NCI-H2029 (cell line): ENCODE data around the gene SLC66A2.

Experiments
- DNase-seq: peaks from one replicate; lab custom pipeline; 2025; lab: John Stamatoyannopoulos, UW

The SLC66A2 gene

DNA sequence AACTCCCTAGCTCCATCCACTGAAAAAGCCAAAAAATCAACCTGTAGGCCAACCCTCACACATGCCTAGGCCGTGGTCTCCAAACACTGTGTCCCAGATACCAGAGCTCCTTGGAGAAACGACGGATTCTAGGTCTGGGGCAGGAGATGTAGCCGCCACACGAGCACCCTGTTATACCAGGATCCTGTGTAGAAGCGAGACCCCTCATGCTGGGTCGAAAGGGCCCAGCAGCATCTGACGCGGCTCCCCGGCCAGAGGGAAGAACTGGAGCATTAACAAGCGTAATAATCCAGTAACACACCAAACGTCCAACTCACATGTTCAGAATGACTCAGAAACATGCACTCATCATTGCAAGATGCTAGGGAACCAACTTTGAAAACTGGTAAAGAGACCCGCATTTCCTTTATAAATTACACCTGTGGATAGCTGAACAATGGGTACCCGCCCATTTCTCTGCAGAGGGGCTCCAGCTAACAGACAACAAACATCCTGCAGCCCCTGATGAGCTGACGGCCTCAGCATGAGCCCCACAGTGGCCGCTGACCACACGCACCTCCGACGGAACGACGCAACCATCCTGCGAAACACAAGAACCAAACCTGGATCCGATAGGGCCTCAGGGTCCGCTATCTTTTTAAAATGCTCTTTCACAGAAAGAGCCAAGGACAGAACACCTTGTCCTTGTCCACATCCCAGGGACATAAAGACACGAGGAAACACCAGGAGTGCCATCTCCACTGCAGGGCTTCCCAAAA, 14.2 kb downstream of the SLC66A2 start:
- DNase-seq: no peak

DNA sequence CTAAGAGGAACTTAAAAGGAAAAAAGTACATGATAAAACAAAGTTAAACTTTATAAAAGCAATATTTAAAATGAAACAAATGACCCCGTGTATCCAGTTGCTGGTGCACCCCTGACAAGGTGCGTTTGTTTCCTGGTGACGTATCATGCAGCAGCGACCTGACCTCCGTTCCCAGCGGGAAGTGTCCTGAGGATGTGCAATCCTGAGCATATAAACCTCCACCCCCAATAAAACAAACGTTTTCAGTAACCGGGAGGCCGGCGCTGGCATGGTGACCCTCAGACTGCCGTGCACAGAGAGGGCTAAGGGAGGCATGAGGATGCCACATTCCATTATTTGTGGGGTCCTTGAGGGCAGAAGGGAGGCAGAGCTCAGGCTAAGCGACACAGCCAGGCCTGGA, 14.8 kb downstream of the SLC66A2 start:
- no peak for DNase-seq

DNA sequence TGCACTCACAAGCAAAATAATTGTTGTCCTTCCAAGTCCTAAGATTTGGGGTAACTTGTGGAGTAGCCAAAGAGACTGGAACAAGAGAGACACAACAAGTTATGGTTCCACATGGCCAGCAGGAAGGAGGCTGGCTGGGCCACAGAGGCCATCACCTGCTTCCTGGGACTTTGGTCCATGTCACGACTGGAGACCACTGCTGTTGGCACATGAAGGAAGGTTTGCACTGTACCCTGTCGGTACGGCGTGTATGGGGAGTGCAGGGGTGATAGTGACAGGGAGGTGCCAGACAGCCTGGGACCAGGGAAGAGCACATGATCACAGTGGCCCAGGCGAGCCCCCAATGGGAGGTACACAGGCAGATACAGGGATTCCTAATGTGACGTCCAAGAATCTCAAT, 15.5 kb downstream of the SLC66A2 start:
- no peak for DNase-seq

DNA sequence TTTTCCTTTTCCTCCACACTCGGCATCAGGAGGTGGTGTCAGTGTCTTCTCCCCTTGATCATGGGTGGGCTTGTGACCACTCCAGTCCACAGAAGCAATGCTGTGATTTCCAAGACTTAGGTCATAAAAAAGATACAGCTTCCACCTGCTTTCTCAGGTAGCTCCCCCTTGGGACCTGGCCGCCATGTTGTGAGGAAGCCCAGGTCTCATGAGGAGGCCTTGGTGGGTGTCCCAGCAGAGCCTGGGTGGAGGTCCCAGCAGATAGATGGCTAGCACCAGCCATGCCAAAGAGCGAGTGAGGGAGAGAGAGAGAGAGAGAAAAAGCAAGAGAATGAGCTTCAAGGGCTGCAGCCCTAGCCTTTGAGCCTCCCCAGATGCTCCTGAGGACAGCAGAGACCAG, 16.0 kb downstream of the SLC66A2 start:
- DNase-seq: no peak

DNA sequence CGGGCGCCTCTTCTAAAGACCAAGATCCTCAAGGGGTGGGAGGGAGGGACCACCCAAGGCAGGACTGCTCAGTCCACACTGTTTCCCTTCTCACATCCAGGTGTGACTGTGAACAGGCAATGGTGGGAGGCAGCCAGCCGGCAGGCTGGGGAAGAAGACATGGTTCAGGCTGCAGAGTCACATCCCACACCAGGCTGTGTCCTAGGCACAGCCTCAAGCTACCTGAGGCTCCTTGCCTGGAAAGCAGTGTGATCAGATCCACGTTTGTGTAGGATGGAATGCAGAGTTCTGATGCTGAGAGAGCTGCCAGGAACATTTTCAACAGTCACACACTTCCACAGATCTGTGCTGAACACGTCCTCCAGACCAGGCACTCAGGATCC, 16.4 kb downstream of the SLC66A2 start:
- no peak for DNase-seq

DNA sequence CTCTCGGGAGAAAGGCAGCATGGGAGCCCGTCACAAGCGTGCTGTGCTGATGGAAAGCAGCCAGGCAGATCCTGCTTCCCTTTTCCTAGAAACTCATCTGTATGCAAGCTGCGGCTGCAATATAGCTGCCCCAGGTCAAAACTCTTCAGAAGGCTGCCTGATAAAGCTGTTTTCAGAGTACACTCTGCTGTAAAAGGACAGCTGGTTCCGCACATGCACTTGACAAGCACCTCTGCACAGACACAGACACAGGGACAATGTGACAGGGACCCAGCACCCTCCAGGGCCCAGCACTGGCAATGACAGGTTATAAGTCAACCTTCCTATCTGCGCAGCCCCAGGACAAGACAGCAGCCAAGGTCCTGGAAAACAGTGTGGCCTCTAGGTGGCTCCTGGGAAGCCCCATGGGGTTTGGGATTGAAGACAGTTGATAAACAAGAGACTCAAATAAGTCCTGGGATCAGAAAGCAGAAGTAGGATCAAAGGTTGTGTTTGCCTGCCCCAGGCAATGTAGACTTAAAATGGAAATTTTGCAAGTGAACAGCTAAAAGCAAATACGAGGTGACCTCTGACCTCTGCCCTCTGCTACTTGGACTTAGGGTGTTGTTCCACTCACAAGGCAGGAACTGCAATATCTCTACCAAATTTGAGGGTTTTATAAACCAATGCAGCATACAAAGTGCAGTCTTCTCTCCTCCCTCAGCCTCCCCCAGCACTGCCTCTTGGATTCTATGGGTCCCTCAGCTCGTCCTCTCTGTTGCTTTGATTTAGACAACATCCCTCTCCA, 16.9 kb downstream of the SLC66A2 start:
- no peak for DNase-seq

DNA sequence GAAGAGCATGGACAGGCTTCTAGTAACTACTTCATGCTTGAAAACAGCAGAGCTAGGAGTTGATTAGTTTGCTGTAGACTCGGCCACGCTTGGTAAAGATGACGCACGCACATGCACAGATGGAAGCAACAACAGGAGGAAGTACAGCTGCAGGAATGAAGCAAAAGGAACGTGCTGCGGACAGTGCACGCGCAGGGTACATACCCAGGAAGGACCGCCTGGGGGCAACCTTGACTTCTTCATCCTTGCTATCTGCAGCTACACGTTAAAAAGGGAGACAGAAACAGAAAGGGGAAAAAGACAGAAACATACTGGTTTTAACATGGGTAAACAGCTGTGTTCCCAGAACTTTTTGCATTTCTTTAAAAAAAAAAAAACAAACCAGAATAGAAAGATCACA, 17.7 kb downstream of the SLC66A2 start:
- DNase-seq: no peak

DNA sequence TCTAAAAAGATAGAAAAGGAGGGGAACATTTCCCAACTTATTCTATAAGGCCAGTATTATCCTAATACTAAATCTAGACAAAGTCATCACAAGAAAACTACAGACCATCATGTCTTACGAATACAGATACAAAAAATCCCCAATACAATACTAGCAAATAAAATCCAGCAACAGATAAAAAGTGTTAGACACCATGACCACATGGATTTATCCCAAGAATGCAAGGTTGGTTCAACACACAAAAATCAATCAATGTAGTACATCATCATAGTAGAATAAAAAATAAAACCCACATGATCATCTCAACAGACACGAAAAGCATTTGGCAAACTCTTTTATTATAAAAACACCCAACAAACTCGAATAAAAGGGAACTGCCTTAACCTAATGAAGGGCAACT, 18.5 kb downstream of the SLC66A2 start:
- no peak for DNase-seq

DNA sequence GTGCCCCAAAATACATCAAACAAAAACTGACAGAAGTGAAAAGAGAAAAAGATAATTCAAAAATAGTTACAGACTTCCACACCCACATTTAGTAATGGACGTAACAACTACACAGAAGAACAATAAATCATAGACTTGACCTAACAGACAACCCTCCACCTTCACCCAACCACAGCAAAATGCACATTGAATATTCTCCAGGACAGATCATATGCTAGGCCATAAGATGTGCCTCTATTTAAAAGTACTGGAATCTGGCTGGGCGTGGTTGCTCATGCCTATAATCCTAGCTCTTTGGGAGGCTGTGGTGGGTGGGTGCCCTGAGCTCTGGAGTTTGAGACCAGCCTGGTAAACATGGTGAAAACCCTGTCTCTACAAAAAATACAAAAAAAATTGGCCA, 20.0 kb downstream of the SLC66A2 start:
- no peak for DNase-seq

DNA sequence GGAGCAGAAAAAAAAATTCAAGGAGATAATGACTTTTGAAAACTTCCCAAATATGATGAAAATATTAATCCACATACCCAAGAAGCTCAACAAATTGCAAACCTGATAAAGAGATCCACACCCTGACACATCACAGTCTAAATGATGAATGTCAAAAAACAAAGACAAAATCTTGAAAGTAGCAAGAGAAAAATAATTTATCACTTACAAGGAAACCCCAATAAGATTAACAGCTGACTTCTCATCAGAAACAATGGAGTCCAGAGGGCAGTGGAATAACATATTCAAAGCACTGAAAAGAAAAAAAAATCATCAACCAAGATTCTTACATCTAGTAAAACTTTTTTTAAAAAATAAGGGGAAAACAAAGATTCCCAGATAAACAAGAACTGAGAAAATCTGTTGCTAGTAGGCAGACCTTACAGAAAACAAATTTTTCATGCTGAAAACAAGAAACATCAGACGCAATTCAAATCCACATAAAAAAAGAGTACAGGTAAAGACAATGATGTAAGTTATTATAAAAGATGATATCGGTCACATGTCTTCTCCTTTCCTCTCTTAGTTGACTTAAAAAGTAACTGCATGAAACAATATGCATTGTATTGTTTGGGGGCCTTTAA, 21.3 kb downstream of the SLC66A2 start:
- no peak for DNase-seq

DNA sequence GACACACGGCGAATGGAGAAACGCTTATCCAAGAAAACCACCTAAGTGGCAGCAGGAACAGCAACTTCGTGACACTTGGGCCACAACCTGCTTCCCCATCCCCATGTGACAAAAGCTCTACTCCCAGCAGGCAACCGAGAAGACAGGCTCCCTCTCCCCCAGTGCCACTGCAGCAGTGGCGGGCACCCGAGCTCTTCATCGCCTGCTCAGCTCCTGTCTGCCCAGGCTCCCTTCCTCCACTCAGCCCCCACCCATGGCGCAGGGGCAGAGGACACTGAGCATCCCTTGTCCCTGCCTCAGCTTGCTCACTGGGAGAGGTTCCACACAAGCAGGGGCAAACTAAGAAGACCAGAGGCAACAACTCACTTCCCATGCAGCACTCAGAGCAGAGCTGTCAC, 22.9 kb downstream of the SLC66A2 start:
- no peak for DNase-seq

DNA sequence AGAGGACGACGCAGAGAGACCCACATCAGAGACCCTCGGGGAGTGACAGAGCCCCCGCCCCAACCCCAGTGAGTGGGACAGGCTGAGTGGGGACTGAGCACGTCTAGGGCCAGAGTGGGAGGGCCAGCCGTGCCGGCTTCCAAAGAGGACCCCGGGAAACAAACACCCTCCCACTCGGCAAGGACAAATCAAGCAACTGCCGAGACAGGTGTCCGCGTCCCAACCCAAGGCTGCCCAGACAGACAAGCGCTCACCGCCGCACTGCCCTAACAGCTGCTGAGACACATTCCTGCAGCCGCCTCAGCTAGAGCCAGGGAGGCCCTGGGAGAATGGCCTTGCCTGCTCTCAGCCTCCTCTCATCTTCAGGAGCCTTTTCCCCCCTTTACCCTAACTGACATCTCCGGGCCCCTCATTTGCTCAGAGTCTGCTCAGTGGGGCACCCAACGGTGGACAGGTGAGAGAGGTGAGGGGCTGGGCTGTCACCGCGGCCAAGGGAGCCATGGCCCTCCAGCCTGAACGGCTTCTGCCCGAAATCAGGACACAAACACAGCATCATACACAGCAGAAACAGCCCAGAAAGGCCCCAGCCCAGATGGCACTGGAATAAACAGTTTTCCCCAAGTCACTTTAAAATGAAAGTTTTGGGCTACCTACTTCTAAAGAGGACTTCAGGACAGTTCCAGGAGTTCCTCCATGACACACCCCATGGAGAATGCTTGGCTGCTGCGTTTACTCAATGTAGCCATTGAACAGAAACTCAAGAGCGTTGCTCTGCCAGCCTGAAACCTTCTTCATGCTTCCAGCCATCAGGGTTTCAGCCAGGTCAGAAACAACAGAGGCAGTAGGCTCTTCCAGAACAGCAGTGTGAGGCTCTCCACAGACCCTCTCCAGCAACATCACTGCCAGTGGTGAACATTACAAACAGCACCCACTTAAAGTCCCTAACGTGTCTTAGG, 23.6 kb downstream of the SLC66A2 start:
- no peak for DNase-seq

DNA sequence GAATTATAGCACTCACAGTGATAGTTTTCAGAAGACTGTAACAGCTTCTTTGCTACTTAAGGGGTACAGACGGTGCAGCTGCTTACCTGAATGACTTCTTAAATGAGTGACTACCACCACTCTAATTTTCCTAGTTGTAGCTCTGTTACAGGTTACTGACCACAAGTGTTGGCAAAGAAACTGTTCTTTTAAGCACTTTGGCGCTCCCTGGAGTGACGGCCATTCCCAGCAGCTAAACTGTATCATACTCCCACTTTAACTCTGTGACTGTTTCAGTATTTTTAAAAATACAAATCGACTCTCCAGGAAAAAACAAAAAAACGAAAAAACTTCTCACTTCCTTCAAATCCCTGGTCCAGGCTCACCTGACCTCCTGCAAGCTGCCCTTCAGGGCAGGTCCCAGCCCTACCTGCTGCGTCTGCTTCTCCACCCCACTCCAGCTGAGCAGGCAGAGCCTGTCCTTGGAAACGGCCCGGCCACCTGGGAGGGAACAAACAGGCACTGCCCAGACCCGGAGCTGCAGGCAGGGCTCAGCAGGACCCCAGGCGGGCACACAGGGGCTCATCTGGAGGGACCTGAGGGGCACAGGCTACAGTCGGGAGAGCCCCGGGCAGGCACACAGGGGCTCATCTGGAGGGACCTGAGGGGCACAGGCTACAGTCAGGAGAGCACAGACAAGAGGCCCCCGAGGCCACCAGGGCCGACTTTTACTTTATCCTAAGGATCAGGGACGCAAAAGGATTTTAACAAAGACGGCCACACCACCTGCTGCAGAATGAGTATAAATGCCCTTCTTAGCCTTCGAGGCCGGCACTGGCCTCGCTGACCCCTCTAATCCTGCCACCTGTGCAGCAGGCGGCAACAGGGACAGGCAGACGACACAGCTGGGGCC, 24.5 kb downstream of the SLC66A2 start:
- DNase-seq: no peak

DNA sequence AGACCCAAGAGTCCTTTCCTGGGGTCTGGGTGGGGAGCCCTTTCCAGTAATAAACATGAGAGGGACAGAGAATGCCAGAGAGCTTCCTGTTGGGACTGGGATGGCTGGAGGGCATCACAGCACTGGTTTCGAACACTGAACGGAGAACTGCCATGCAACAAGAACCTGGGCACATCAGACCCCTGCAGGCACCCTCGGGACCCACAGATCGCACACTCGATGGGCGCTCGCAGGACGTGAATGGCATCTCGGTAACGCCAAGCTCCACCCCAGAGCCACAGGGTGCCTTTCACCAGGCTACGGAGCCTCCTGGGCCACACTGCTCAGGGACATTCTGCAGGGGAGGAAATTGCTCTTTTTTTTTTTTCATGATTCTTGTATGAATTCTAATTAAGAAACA, 25.1 kb downstream of the SLC66A2 start:
- no peak for DNase-seq

DNA sequence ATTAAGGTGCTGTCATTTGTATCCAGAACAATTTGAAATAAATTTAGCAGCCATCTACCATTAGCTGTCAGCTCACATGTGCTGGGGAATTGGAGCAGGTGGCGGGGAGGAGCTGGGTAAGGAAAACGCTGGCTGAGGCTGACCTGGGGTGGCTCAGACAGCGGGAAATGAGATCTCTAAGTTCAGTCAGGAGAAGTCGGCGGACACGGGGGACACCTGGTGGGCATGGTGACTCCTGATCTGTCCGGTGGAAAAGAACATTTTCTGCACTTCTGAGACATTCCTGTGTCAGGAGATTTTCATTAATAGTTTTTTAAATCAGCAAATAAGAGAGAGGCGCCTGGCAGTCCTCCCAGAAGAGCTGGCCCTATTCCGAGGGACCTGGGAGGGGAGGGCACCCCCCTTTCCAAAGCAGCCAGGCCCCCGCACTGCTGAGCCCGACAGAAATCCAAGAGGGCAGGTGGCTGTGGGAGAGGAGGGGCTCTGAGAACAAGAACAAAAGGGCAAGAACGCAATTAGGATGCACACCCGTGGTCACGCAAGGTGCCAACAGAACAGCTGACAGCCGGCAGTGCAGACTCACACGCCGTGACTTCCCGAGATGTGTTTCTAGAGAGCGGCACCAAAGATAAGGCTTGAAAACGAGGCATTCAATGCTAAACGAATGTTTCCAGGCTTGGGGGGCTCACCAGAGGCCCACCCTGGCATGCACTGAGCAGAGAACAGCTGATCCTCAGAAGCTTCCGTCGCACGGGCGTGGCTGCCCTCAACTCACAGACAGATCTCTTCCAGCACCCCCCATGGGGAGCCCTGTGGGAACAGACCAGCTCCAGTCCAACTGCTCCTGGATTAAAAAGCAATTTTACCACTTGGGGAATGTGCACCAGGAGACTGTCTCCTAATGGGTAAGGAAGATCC, 26.4 kb downstream of the SLC66A2 start:
- DNase-seq: no peak

DNA sequence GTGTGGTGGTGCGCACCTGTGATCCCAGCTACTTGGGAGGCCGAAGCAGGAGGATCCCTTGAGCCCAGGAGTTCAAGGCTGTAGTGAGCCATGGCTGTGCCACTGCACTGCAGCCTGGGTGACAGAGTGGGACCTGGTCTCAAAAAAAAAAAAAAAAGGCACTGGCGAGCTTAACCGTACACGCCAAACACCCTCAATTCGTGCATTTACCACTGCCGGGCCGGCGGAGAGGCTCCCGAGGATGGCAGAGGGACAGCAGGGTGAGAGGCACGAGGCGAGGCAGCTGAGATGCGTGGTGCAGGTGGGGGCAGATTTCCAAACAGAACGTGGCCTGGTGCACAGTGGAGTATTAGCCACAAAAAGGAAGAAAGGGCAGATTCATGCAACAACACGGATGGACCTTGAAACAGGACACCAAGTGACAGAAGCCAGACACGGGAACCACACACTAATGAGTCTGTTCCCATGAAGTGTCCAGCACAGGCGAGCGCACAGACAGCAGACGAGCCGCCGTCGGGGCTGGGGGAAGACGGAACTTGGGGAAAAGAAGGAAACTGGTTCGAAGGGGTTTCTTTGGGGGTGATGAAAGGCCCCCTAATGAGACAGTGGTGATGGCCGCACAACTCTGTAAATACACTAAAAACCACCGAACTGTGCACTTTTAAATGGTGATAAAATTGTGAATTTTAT, 27.4 kb downstream of the SLC66A2 start:
- no peak for DNase-seq

DNA sequence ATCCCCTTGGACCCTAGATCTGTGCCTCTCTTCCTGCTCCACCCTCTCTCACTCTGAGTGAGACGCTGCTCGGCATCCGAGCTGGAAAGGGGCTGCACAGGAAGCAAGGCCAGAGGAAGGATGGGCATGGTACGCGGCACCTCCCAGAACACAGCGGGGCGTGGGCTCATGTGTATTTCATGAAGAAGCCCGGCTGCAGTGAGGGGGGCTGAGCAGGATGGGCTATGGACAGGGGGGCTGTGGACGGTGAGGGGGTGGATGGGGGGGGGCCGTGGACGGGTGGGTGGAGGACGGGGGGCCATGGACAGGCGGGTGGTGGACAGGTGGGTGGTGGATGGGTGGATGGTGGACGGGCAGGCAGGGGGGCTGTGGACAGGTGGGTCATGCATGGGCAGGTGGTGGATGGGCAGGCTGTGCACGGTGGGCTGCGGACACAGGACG, 28.5 kb downstream of the SLC66A2 start:
- DNase-seq: no peak

DNA sequence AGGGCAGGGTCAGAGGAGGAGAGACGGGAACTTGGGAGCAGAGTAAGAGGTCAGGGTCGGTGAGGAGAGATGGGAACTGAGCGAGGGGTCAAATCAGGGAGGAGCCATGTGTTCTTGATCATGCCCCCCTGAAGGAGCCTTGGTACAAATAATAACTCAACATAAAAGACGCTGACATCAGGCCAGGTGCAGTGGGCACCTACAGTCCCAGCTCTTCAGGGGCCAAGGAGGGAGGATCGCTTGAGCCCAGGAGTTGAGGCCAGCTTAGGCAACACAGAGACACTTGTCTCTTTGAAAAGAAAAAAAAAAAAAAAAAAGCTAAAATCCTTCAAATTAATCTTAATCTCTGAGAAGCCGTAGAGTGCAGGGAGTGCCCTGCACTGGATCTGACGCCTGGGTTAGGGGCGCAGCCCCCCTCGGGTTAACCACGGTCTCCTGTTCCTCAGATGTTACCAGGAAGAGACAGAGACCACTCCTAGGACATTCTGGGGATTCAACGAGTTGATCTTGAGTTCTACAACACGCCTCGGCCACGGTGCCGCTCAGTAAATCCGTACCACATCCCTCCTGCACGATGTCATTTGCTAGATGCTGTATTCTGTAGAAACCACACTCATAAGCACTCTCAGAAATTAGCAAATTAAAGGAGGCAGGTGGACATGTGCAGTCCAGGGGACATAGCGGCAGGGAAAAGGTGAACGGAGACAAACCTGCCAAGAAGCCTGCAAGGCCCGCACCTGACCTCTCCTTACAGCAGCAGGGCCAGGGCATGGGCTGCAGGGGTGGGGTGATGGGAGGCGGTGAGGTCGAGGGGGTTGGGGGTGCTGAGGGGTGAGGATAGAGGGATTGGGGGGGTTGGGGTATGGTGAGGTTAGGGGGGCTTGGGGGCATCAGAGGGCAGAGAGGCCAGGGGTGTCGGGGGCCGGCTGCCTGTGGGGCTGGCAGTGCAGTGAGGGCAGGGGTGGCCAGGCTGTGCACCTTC, 29.2 kb downstream of the SLC66A2 start:
- no peak for DNase-seq
